Tibial nerve (tissue), 4 donors: Measurements from ENCODE around the gene CFHR1. TPM values are rescaled to one million over a fixed set of nuclear protein-coding genes. Genes with fewer than 3 reads are reported as not detected.
"Not testable (repeated sequence)": the region's sequence is repeated elsewhere in the genome, so short reads cannot be mapped to it uniquely, and the experiment has no call there.

Experiments
- DNase-seq, 2 donors: peaks; one replicate each; pipeline ENCODE4 v3.0.0-alpha.2; 2019; ENCODE audit warnings: low spot score in 2 of 2
- H3K27ac ChIP-seq, 4 donors: fragments of 200-600 bp; sonication (generic) in 3 of 4; one replicate each; pipeline ENCODE4 v1.5.1; 2017 to 2019; ENCODE audit warnings: mild to moderate bottlenecking in 1 of 4
- H3K27me3 ChIP-seq, 2 donors: fragments of 200-600 bp; sonication (generic) in 1 of 2; one replicate each; pipeline versions ENCODE4 v1.5.1 to v1.6.0; 2017 to 2019
- H3K36me3 ChIP-seq, 3 donors: fragments of 200-600 bp; sonication (generic); one replicate each; pipeline ENCODE4 v1.5.1; 2018 to 2019
- H3K4me1 ChIP-seq, 4 donors: fragments of 200-600 bp; sonication (generic) in 3 of 4; one replicate each; pipeline ENCODE4 v1.5.1; 2017 to 2019
- H3K4me3 ChIP-seq, 4 donors: fragments of 200-600 bp; sonication (generic) in 3 of 4; one replicate each; pipeline ENCODE4 v1.5.1; 2017 to 2019; ENCODE audit warnings: mild to moderate bottlenecking in 1 of 4, moderate library complexity in 1 of 4
- H3K9me3 ChIP-seq, 4 donors: fragments of 200-600 bp; sonication (generic) in 3 of 4; one replicate each; pipeline ENCODE4 v1.5.1; 2017 to 2019
- EP300 ChIP-seq, 2 donors: sonication (generic); formaldehyde crosslinking; IDR thresholded peaks; one replicate each; pipeline ENCODE4 v1.6.1; 2017; ENCODE audit warnings: antibody characterized with exemption in 2 of 2, mild to moderate bottlenecking in 1 of 2
- POLR2A ChIP-seq, 2 donors: fragments of 450-650 bp; IDR thresholded peaks; one replicate each; pipeline ENCODE4 v1.6.1; 2017; ENCODE audit warnings: antibody characterized with exemption in 2 of 2, mild to moderate bottlenecking in 2 of 2, moderate library complexity in 2 of 2
- WGBS, 2 donors: methylation state at CpG; one replicate each; pipeline ENCODE4 v1.1.5; 2018; 5-methylcytosine and 5-hydroxymethylcytosine counted together
- total RNA-seq, 4 donors: library from RNA; depleted of rRNA; stranded (reverse); fragments of >200 nt; gene quantifications; one replicate each; pipeline ENCODE4 v1.1.0, GENCODE V29; 2016
- TF ChIP-seq, protein P1 (sequence below), 5 experiments: fragments of 200-600 bp in 3 of 5; fragments of 450-650 bp in 2 of 5; sonication (generic) in 3 of 5; IDR thresholded peaks; one replicate each; pipeline ENCODE4 v1.5.1; 2016 to 2019; ENCODE audit warnings: antibody characterized with exemption in 5 of 5, mild to moderate bottlenecking in 3 of 5, moderate library complexity in 2 of 5

CFHR1 gene
- total RNA-seq, 4 donors from 2014 or later = 5.7 TPM; not detected in 3

DNA sequence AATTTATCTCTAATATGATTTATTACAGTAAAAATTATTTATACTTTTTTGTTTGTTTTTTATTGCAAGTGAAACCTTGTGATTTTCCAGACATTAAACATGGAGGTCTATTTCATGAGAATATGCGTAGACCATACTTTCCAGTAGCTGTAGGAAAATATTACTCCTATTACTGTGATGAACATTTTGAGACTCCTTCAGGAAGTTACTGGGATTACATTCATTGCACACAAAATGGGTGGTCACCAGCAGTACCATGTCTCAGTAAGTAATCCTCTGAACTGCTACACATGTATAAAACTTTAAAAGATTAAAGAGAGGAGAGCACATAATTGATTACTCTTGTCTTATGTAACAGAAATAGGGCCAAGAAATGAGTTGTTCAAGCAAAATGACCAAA lies 40.4 kb upstream of the CFHR1 start:
- 89 to 93% methylated on average over 1 of the region's 1 CpG for WGBS, 2 donors

DNA sequence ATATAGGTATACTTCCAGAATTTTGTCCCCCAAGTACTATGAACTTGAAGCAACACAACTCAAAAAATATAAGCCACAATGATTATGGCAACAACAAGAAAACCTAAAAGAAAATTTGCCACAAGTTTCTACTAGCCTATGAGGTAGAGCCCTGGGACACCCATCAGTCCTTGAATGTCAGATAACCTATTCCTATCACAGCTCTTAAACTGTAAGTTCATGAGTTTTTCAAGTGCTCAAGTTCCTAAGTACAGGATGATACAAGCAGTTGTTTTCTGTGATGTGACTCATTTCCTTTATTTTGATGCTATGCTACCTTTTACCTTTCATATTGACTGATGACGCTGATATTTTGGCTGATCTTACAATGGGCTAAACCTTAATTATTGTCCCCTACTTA lies 28.3 kb upstream of the CFHR1 start:
- not testable (repeated sequence) for H3K27me3 ChIP-seq, H3K4me1 ChIP-seq, H3K9me3 ChIP-seq, H3K27ac ChIP-seq, DNase-seq, H3K36me3 ChIP-seq, H3K4me3 ChIP-seq
- WGBS, 2 donors = 50 to 100% methylated on average over 1 of the region's 1 CpG

More for the DNA sequence above, 40.4 kb upstream of the CFHR1 start:
- TF ChIP-seq EP300 (IDR thresholded peaks at IDR 0.05) = no peak
- TF ChIP-seq, protein P1, sequence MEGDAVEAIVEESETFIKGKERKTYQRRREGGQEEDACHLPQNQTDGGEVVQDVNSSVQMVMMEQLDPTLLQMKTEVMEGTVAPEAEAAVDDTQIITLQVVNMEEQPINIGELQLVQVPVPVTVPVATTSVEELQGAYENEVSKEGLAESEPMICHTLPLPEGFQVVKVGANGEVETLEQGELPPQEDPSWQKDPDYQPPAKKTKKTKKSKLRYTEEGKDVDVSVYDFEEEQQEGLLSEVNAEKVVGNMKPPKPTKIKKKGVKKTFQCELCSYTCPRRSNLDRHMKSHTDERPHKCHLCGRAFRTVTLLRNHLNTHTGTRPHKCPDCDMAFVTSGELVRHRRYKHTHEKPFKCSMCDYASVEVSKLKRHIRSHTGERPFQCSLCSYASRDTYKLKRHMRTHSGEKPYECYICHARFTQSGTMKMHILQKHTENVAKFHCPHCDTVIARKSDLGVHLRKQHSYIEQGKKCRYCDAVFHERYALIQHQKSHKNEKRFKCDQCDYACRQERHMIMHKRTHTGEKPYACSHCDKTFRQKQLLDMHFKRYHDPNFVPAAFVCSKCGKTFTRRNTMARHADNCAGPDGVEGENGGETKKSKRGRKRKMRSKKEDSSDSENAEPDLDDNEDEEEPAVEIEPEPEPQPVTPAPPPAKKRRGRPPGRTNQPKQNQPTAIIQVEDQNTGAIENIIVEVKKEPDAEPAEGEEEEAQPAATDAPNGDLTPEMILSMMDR (IDR thresholded peaks at IDR 0.05) = no peak
- no peak for TF ChIP-seq POLR2A (IDR thresholded peaks at IDR 0.05)
- H3K4me3 ChIP-seq = no peak overlapping the region
- no peak overlapping the region for H3K27ac ChIP-seq
- no peaks in the 10 kb centered on the region for H3K9me3 ChIP-seq
- no peak for DNase-seq
- H3K4me1 ChIP-seq = no peaks in the 10 kb centered on the region
- H3K36me3 ChIP-seq = no peaks in the 10 kb centered on the region
- H3K27me3 ChIP-seq = no peaks in the 10 kb centered on the region

DNA sequence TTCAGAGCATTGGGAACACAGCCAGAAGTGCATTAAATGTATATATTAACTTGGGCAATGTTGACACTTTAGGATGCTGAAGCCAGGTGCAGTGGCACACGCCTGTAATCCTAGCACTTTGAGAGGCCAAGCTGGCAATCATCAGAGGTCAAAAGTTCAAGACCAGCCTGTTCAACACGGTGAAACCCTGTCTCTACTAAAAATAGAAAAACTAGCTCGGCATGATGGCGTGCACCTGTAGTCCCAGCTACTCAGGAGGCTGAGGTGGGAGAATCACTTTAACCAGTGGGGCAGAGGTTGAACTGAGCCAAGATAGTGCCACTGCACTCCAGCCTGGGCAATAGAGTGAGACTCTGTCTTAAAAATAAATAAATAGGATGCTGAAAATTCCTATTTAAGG lies 25.4 kb upstream of the CFHR1 start:
- not testable (repeated sequence) for H3K9me3 ChIP-seq, H3K36me3 ChIP-seq, H3K4me1 ChIP-seq, DNase-seq, H3K27me3 ChIP-seq, H3K4me3 ChIP-seq, H3K27ac ChIP-seq
- WGBS, 2 donors = 53 to 54% methylated on average over 4 of the region's 4 CpGs

DNA sequence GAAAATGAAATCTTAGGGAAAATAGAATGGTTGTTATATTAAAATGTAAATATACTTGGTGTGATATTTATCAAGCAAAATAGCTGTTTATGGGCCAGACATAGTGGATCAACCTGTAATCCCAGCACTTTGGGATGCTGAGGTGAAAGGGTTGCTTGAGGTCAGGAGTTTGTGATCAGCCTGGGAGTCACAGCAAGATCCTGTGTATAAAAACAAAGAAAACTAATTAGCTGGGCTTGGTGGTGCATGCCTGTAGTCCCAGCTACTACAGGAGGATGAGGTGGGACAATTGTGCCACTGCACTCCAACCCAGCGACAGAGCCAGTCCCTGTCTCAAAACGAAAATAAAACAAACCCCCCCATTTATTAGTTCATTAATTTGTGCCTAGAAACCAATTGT lies 21.6 kb upstream of the CFHR1 start:
- 31 to 61% methylated on average over 2 of the region's 2 CpGs for WGBS, 2 donors
- TF ChIP-seq, protein P1 (IDR thresholded peaks at IDR 0.05) = no peak
- no peak for TF ChIP-seq POLR2A (IDR thresholded peaks at IDR 0.05)
- no peak for TF ChIP-seq EP300 (IDR thresholded peaks at IDR 0.05)
- Histone ChIP-seq H3K27ac (no peak overlapping the region), H3K27me3 (no peaks in the 10 kb centered on the region), H3K4me3 (no peak overlapping the region), H3K9me3 (no peaks in the 10 kb centered on the region), H3K36me3 (no peaks in the 10 kb centered on the region), H3K4me1 (no peaks in the 10 kb centered on the region)
- no peak for DNase-seq

DNA sequence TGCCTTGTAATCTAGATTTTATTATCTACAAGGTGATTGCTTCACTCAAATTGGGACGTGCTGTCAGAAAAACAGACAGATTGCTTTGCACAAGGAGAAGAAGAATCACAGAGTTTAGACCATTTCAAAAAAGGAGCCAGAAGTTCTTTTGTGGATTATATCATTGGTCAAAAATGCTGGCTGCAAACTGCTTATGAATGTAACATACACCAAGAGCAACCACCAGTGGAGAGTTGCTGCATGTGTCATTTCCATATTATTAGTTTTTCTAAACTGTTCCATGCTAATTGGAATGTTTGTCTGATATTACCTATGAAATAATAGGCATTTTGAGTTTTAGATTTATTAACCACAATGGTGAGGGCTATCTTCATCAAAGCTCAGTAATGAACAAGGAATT lies 17.6 kb upstream of the CFHR1 start:
- H3K4me3 ChIP-seq, DNase-seq, H3K36me3 ChIP-seq, H3K27ac ChIP-seq, H3K9me3 ChIP-seq, H3K4me1 ChIP-seq, H3K27me3 ChIP-seq: not testable (repeated sequence)
- WGBS, 2 donors = 70 to 71% methylated on average over 1 of the region's 1 CpG

DNA sequence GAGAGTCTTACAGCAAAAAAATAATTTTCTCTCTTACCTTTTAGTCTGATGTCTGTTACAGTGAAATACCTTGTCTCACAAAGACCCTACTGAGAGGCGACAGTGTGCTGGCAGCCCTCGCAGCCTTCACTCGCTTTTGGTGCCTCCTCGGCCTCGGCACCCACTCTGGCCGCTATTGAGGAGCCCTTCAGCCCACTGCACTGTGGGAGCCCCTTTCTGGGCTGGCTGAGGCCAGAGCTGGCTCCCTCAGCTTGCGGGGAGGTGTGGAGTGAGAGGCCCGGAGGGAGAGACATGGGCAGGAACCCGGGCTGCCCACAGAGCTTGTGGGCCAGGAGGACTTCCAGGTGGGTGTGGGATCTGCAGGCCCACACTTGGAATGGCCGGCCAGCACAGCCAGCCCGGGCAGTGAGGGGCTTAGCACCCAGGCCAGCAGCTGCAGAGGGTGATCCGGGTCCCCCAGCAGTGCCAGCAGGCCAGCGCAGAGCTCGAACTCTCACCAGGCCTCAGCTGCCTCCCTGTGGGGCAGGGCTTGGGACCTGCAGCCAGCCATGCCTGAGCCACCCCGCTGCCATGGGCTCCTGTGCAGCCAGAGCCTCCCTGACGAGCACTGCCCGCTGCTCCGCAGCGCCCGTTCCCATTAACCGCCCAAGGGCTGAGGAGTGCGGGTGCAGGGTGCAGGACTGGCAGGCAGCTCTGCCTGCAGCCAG lies 10.8 kb upstream of the CFHR1 start:
- Histone ChIP-seq H3K9me3 (no peaks in the 10 kb centered on the region), H3K27me3 (no peaks in the 10 kb centered on the region), H3K4me3 (no peak overlapping the region), H3K4me1 (no peaks in the 10 kb centered on the region), H3K36me3 (no peaks in the 10 kb centered on the region), H3K27ac (no peak overlapping the region)
- TF ChIP-seq EP300 (IDR thresholded peaks at IDR 0.05) (no peak), POLR2A (IDR thresholded peaks at IDR 0.05) (no peak)
- TF ChIP-seq, protein P1 (IDR thresholded peaks at IDR 0.05) = no peak
- DNase-seq = no peak
- 87 to 91% methylated on average over 9 to 20 of the region's 22 CpGs for WGBS, 2 donors

DNA sequence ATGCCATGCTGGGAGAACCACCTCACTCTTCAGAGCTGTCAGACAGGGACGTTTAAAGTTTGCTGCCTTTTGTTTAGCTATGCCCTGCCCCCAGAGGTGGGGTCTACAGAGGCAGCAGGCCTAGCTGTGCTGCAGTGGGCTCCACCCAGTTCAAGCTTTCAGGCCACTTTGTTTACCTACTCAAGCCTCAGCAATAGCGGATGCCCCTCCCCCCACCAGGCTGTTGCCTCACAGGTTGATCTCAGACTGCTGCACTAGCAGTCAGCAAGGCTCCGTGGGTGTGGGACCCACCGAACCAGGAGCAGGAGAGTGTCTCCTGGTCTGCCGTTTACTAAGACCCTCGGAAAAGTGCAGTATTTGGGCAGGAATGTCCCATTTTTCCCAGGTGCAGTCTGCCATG lies 2.1 kb upstream of the CFHR1 start:
- not testable (repeated sequence) for H3K36me3 ChIP-seq, H3K4me3 ChIP-seq, DNase-seq, H3K27me3 ChIP-seq, H3K27ac ChIP-seq, H3K4me1 ChIP-seq, H3K9me3 ChIP-seq
- 60 to 73% methylated on average over 3 of the region's 6 CpGs for WGBS, 2 donors
